ENCODE data around the gene BNC2. TPM values are rescaled to one million over a fixed set of nuclear protein-coding genes. Genes with fewer than 3 reads are reported as not detected.
"Not testable (repeated sequence)": the region's sequence is repeated elsewhere in the genome, so short reads cannot be mapped to it uniquely, and the experiment has no call there.

BNC2 gene
- total RNA-seq, 2 experiments from 2014 or later: not detected

- Histone ChIP-seq H3K36me3 (ENCODE audit: insufficient read depth, low read length) (no peaks in the 10 kb centered on the region), H3K27ac (ENCODE audit: low read depth, low read length, poor library complexity, severe bottlenecking) (no peak overlapping the region), H3K9me3 (ENCODE audit: low read length) (no peaks in the 10 kb centered on the region), H3K4me3 (ENCODE audit: low read depth, low read length, poor library complexity, severe bottlenecking) (no peak overlapping the region), H4K20me1 (ENCODE audit: insufficient read depth, low read length) (no peaks in the 10 kb centered on the region), H3K4me1 (ENCODE audit: insufficient read depth, low read length, poor library complexity, severe bottlenecking) (no peaks in the 10 kb centered on the region), H2AFZ (ENCODE audit: low read length) (no peak overlapping the region), H3K79me2 (ENCODE audit: insufficient read depth, low read depth, low read length) (no peaks in the 10 kb centered on the region), H3K9me2 (ENCODE audit: insufficient read depth, low read length) (no peaks in the 10 kb centered on the region), H3K4me2 (ENCODE audit: low read length) (no peak overlapping the region)
- no peak for DNase-seq (ENCODE audit: low spot score)
- intact Hi-C loops (cut with micrococcal nuclease; ENCODE audit: unreplicated experiment): no loop called here
- no peak for TF ChIP-seq EZH2phosphoT487 (IDR thresholded peaks at IDR 0.05; ENCODE audit: borderline replicate concordance, low read depth, low read length)
- TF ChIP-seq CTCF (conservative IDR thresholded peaks at IDR 0.05; ENCODE audit: low read length): no peak
- CTCF ChIA-PET (ENCODE audit: unreplicated experiment): no interaction called here
- no TSS peak for BruUV-seq (replicated peaks)
- POLR2A ChIA-PET: no interaction called here
Observed at GRCh38 chr9:16441791-16442190, 428.7 kb downstream of the BNC2 start.

- intact Hi-C loops (cut with micrococcal nuclease; ENCODE audit: unreplicated experiment); BruUV-seq (replicated peaks); H3K9me3 ChIP-seq (ENCODE audit: low read length); H4K20me1 ChIP-seq (ENCODE audit: insufficient read depth, low read length); CTCF ChIA-PET (ENCODE audit: unreplicated experiment); H3K36me3 ChIP-seq (ENCODE audit: insufficient read depth, low read length); H3K4me2 ChIP-seq (ENCODE audit: low read length); DNase-seq (ENCODE audit: low spot score); H3K4me1 ChIP-seq (ENCODE audit: insufficient read depth, low read length, poor library complexity, severe bottlenecking); H3K4me3 ChIP-seq (ENCODE audit: low read depth, low read length, poor library complexity, severe bottlenecking); H2AFZ ChIP-seq (ENCODE audit: low read length); H3K27ac ChIP-seq (ENCODE audit: low read depth, low read length, poor library complexity, severe bottlenecking); H3K9me2 ChIP-seq (ENCODE audit: insufficient read depth, low read length); H3K79me2 ChIP-seq (ENCODE audit: insufficient read depth, low read depth, low read length); POLR2A ChIA-PET: not testable (repeated sequence)
Observed at GRCh38 chr9:16438831-16439230, 431.6 kb downstream of the BNC2 start.

GRCh38 chr9:16436545-16436944 is 433.9 kb downstream of the BNC2 start:
- H3K27ac ChIP-seq (ENCODE audit: low read depth, low read length, poor library complexity, severe bottlenecking): no peak overlapping the region
- H3K9me3 ChIP-seq (ENCODE audit: low read length): no peaks in the 10 kb centered on the region
- DNase-seq (ENCODE audit: low spot score): no peak
- BruUV-seq (replicated peaks): no TSS peak
- no peak for TF ChIP-seq EZH2phosphoT487 (IDR thresholded peaks at IDR 0.05; ENCODE audit: borderline replicate concordance, low read depth, low read length)
- TF ChIP-seq CTCF (conservative IDR thresholded peaks at IDR 0.05; ENCODE audit: low read length): no peak
- intact Hi-C loops (cut with micrococcal nuclease; ENCODE audit: unreplicated experiment): no loop called here
- no peaks in the 10 kb centered on the region for H4K20me1 ChIP-seq (ENCODE audit: insufficient read depth, low read length)
- no peaks in the 10 kb centered on the region for H3K36me3 ChIP-seq (ENCODE audit: insufficient read depth, low read length)
- no peak overlapping the region for H3K4me3 ChIP-seq (ENCODE audit: low read depth, low read length, poor library complexity, severe bottlenecking)
- ChIA-PET CTCF (ENCODE audit: unreplicated experiment) (no interaction called here), POLR2A (interaction anchor here (0.5 to 0.6 kb wide), 2 partner anchors 199 to 318 kb away, joined by 3 read pairs; no protein-coding TSS in a partner anchor)
- no peaks in the 10 kb centered on the region for H3K79me2 ChIP-seq (ENCODE audit: insufficient read depth, low read depth, low read length)
- no peaks in the 10 kb centered on the region for H3K9me2 ChIP-seq (ENCODE audit: insufficient read depth, low read length)
- H2AFZ ChIP-seq (ENCODE audit: low read length): no peak overlapping the region
- H3K4me2 ChIP-seq (ENCODE audit: low read length): no peak overlapping the region
- H3K4me1 ChIP-seq (ENCODE audit: insufficient read depth, low read length, poor library complexity, severe bottlenecking): no peaks in the 10 kb centered on the region

All from OCI-LY7 (cell line).